HUES64 (cell line): ENCODE measurements around the gene EXOC2.
"Not testable (repeated sequence)": the region's sequence is repeated elsewhere in the genome, so short reads cannot be mapped to it uniquely, and the experiment has no call there.

Experiments used
- H3K27ac ChIP-seq: 2 replicates; pipeline ENCODE4 v1.7.0; 2013; ENCODE audit warnings: low read depth, low read length, inconsistent platforms
- H3K27me3 ChIP-seq: 2 replicates; pipeline ENCODE4 v1.6.1; 2013; ENCODE audit warnings: mild to moderate bottlenecking, low read length; ENCODE audit not compliant: insufficient read depth
- H3K36me3 ChIP-seq: 2 replicates; pipeline ENCODE4 v1.6.1; 2013; ENCODE audit warnings: mild to moderate bottlenecking, low read length; ENCODE audit not compliant: insufficient read depth
- H3K4me1 ChIP-seq: 2 replicates; pipeline ENCODE4 v1.6.1; 2013; ENCODE audit warnings: mild to moderate bottlenecking, low read length, moderate library complexity; ENCODE audit not compliant: insufficient read depth
- H3K4me3 ChIP-seq: 2 replicates; pipeline ENCODE4 v1.5.1; 2013; ENCODE audit warnings: mild to moderate bottlenecking, low read length, moderate library complexity
- H3K9ac ChIP-seq: 2 replicates; pipeline ENCODE4 v1.6.1; 2013; ENCODE audit warnings: mild to moderate bottlenecking, low read depth, low read length
- H3K9me3 ChIP-seq: 2 replicates; pipeline ENCODE4 v1.6.1; 2013; ENCODE audit warnings: low read depth, low read length; ENCODE audit not compliant: insufficient read depth
- WGBS: fragments of 150-250, 120-280 bp; methylation state at CpG from one replicate; pipeline ENCODE4 v1.1.7; 2013; ENCODE audit warnings: missing lambda C conversion rate; 5-methylcytosine and 5-hydroxymethylcytosine counted together

EXOC2 gene

DNA sequence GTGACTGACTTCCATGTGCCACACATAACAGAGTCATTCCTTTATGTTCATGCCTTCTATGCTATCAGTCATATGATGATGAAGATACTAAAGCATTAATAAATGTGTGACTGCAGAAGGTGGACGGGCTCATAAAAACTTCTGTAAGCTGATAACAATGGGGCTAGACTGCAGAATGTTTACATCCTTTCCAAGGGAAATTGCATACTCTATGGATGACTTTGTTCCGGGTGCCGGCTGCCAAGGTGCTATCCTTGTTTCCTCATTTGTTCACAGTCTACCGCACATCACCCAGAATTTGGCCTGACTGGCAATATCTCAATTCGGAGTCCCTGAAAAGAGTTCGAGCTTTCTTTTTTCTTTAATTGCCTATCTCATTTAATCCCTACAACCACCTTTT is 121.0 kb downstream of the EXOC2 start:
- Histone ChIP-seq H3K9me3 (peaks cover 13% of the 10 kb centered on the region), H3K27ac (no peak overlapping the region), H3K4me1 (no peaks in the 10 kb centered on the region), H3K9ac (no peak overlapping the region), H3K27me3 (no peaks in the 10 kb centered on the region), H3K36me3 (peaks cover 60% of the 10 kb centered on the region), H3K4me3 (no peak overlapping the region)
- 96% methylated on average over 6 of the region's 6 CpGs for WGBS

DNA sequence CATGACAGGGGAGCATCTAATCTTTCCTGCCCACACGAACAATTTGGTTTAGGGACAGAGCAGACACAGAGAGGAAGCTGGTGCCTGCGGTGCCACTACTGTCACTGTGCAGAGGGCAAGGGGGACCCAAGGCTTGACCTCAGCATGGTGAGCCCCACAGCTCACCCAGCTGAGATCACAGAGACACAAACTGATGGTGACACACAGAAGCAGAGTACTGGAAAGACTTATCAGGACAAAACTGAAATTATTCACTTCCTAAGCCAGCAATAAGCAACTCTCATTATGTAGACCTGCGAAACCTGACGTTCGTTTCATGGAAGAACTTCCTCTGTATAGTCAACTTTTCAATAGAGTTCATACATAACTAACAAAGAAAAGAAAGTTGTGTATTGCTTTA is 122.1 kb downstream of the EXOC2 start:
- no peak overlapping the region for H3K27ac ChIP-seq
- H3K36me3 ChIP-seq: peaks cover 51% of the 10 kb centered on the region
- H3K4me3 ChIP-seq: no peak overlapping the region
- no peaks in the 10 kb centered on the region for H3K4me1 ChIP-seq
- 96% methylated on average over 5 of the region's 5 CpGs for WGBS
- peaks cover 7% of the 10 kb centered on the region for H3K9me3 ChIP-seq
- no peak overlapping the region for H3K9ac ChIP-seq
- H3K27me3 ChIP-seq: no peaks in the 10 kb centered on the region

DNA sequence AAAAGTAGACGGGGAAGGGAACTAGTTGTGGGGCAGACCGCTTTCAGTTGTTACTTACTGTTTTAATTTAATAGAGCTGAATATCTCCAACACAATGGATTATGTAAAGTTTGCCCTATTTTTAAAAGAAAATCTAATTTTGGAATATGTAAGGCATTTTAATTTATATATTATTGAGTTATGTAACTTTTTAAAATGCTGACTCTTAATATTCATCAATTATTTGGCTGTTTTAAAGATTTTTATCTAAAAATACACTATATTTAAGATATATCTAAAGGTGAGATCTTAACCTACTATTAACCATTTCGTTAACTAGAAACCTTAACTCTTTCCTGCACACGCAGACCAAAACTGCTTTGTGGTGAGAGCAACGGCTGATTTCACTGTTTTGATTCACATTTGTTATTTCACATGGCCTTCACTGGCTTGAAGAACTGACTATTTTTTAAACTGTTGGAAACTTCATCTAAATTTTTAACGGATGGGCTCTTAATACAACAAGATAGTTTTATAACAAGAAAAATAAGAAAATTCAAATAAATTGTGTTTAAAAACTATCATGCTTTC is 123.9 kb downstream of the EXOC2 start:
- Histone ChIP-seq H3K27me3 (no peaks in the 10 kb centered on the region), H3K36me3 (peaks cover 49% of the 10 kb centered on the region), H3K9me3 (no peaks in the 10 kb centered on the region), H3K9ac (no peak overlapping the region), H3K4me1 (no peaks in the 10 kb centered on the region), H3K4me3 (no peak overlapping the region), H3K27ac (no peak overlapping the region)
- 91% methylated on average over 5 of the region's 6 CpGs for WGBS

- H3K9me3 ChIP-seq: no peaks in the 10 kb centered on the region
- H3K36me3 ChIP-seq: peaks cover 59% of the 10 kb centered on the region
- 92% methylated on average over 9 of the region's 9 CpGs for WGBS
- H3K27ac ChIP-seq: no peak overlapping the region
- no peak overlapping the region for H3K4me3 ChIP-seq
- no peaks in the 10 kb centered on the region for H3K27me3 ChIP-seq
- H3K4me1 ChIP-seq: no peaks in the 10 kb centered on the region
- H3K9ac ChIP-seq: no peak overlapping the region
Observed at GRCh38 chr6:568085-568484, 124.9 kb downstream of the EXOC2 start.

DNA sequence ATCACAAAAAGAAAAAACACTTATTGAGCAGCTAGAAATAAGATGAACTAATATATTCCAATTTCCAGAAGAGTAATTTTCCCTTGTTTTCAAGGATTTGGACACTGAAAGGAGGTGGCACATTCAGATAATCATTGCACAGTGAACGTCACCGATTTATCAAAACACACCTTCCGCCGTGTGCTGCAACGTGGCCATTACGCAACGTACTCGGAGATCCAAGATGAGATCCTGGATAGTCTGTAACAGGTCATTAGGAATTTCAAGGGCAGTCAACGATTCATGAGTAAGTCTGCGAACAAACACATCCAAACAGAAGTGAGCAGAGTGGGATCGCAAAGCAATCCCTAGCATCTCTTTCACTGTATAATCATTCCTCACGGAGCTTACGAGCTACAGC is 129.1 kb downstream of the EXOC2 start:
- 98% methylated on average over 13 of the region's 13 CpGs for WGBS
- Histone ChIP-seq H3K9me3 (no peaks in the 10 kb centered on the region), H3K36me3 (peaks cover 67% of the 10 kb centered on the region), H3K4me3 (no peak overlapping the region), H3K27ac (no peak overlapping the region), H3K4me1 (no peaks in the 10 kb centered on the region), H3K9ac (no peak overlapping the region), H3K27me3 (no peaks in the 10 kb centered on the region)

- H3K4me1 ChIP-seq: no peaks in the 10 kb centered on the region
- peaks cover 64% of the 10 kb centered on the region for H3K36me3 ChIP-seq
Observed at GRCh38 chr6:562052-562676, 130.8 kb downstream of the EXOC2 start.

GRCh38 chr6:561335-561734 is 131.6 kb downstream of the EXOC2 start:
- H3K9me3 ChIP-seq, H3K27me3 ChIP-seq, H3K9ac ChIP-seq, H3K4me1 ChIP-seq, H3K4me3 ChIP-seq, H3K27ac ChIP-seq: not testable (repeated sequence)
- WGBS: 98% methylated on average over 7 of the region's 7 CpGs
- H3K36me3 ChIP-seq: peaks cover 70% of the 10 kb centered on the region

More at GRCh38 chr6:562052-562676, 130.8 kb downstream of the EXOC2 start:
- no peaks in the 10 kb centered on the region for H3K27me3 ChIP-seq
- WGBS: 96% methylated on average over 15 of the region's 15 CpGs
- no peak overlapping the region for H3K27ac ChIP-seq
- H3K9me3 ChIP-seq: no peaks in the 10 kb centered on the region
- H3K9ac ChIP-seq: no peak overlapping the region
- H3K4me3 ChIP-seq: no peak overlapping the region

DNA sequence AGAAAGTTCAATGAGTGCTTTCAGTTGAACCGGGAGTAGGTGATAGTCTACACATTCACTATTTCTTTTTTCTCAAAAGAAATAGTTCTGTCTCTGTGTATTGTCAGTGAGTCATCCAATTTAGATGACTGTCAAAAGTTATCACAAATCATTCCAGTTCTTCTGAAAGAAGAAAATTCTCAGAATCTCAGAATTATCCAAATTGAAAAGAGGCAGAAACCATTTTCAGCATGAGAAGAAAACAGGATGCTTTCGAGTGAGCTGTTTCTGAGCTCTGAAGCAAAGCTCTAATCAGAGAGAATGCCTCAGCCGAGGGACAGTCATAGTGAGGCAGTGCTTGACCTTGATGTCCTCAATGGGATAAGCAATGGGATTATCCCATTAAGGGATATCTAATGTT is 134.0 kb downstream of the EXOC2 start:
- Histone ChIP-seq H3K36me3 (peaks cover 76% of the 10 kb centered on the region), H3K27ac (no peak overlapping the region), H3K27me3 (no peaks in the 10 kb centered on the region), H3K9me3 (no peaks in the 10 kb centered on the region), H3K9ac (no peak overlapping the region), H3K4me1 (no peaks in the 10 kb centered on the region), H3K4me3 (no peak overlapping the region)
- WGBS: 92% methylated on average over 2 of the region's 3 CpGs

- Histone ChIP-seq H3K9ac (no peak overlapping the region), H3K9me3 (no peaks in the 10 kb centered on the region), H3K27me3 (no peaks in the 10 kb centered on the region), H3K36me3 (peaks cover 75% of the 10 kb centered on the region), H3K27ac (no peak overlapping the region), H3K4me3 (no peak overlapping the region), H3K4me1 (no peaks in the 10 kb centered on the region)
Observed at GRCh38 chr6:558089-558488, 134.8 kb downstream of the EXOC2 start.

DNA sequence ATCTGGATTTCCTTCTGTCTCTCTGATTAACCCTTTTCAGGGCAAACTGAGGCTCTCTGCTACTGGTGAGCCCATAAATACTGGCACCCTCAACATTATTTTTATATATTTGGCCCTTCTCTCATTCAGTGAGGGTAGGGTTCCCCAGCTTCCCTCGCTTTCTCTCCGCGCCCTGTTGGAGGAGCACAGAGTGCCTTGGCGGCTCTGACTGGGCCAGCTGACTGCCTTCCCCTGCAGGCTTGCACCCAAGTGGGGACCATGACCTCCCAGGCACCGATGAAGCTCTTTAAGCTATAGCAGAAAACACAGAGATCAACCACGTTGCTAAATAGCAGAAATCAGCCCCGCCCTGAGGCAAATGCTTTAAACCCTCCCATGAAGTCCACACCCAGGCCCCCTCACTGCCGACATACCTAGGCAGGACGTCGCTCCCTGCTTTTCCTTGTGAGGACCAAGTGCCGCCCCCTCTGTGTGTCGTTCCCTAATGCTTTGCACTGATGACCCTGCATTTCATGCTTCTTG is 141.0 kb downstream of the EXOC2 start:
- Histone ChIP-seq H3K27ac (peak overlapping the region; percentile 55), H3K4me3 (no peak overlapping the region), H3K36me3 (peaks cover 59% of the 10 kb centered on the region), H3K9me3 (no peaks in the 10 kb centered on the region), H3K9ac (no peak overlapping the region), H3K27me3 (no peaks in the 10 kb centered on the region), H3K4me1 (peaks cover 16% of the 10 kb centered on the region; the same call in 1 of the 2 replicates)
- WGBS: 81% methylated on average over 12 of the region's 12 CpGs

DNA sequence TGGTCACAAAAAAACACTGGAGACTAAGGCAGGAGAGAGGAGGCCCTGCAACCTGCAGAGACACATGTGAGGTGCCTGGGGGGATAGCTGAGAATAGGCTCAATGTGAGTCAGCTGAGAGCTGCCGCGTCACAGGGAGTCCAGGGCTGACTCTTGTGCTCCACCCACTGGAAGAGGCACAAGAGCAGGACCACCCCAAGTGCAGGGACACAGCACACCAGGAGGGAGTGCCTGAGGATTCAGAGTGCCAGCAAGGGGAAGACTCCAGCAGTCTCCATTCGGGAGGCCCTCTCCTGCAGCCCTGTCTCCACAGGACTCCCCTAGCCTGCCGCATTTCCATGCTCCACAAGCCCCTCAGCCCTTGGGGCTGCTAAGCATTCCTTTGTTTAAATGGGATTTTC is 141.5 kb downstream of the EXOC2 start:
- H3K36me3 ChIP-seq: peaks cover 58% of the 10 kb centered on the region
- peak overlapping the region; percentile 55 for H3K27ac ChIP-seq
- no peak overlapping the region for H3K4me3 ChIP-seq
- no peaks in the 10 kb centered on the region for H3K9me3 ChIP-seq
- 27% methylated on average over 4 of the region's 4 CpGs for WGBS
- peaks cover 16% of the 10 kb centered on the region; the same call in 1 of the 2 replicates for H3K4me1 ChIP-seq
- no peak overlapping the region for H3K9ac ChIP-seq
- H3K27me3 ChIP-seq: no peaks in the 10 kb centered on the region
